Astrocyte of the spinal cord (primary cell): Measurements from ENCODE around the gene FCHO2.
"Not testable (repeated sequence)": the region's sequence is repeated elsewhere in the genome, so short reads cannot be mapped to it uniquely, and the experiment has no call there.

Experiments used
- DNase-seq: peaks from one replicate; pipeline ENCODE4 v3.0.0; 2011; ENCODE audit warnings: low read depth, low spot score
- H3K4me3 ChIP-seq: 2 replicates; pipeline ENCODE4 v1.5.1; 2011; ENCODE audit warnings: low read depth, mild to moderate bottlenecking, low read length, moderate library complexity
- in situ Hi-C: cut with HindIII; loops from 2 replicates; pipeline ENCODE4 v1.10.0; 2017; ENCODE audit warnings: low sequenced_read_pairs
- TF ChIP-seq, protein P1 (sequence below): IDR thresholded peaks from 2 replicates; pipeline ENCODE4 v1.5.1; 2012; ENCODE audit warnings: low read depth, mild to moderate bottlenecking, low read length, inconsistent platforms

The FCHO2 gene

DNA sequence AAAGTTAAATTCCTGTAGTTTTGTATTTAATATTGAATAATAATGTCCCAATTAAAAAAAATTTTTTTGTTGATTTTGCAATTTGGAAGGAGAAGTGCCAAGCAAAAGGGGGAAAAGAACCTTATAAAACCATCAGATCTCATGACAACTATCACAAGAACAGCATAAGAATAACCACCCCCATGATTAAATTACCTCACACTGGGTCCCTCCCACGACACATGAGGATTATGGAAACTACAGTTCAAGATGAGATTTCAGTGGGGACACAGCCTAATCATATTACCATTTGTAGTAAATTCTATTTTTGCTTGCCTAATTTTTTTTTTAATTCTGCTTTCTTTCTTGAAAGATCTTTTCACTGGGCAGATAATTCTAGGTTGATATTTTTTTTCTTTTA, 33.4 kb upstream of the FCHO2 start:
- H3K4me3 ChIP-seq, result no peak overlapping the region
- DNase-seq, result no peak
- in situ Hi-C loops, result no loop called here
- TF ChIP-seq, protein P1, sequence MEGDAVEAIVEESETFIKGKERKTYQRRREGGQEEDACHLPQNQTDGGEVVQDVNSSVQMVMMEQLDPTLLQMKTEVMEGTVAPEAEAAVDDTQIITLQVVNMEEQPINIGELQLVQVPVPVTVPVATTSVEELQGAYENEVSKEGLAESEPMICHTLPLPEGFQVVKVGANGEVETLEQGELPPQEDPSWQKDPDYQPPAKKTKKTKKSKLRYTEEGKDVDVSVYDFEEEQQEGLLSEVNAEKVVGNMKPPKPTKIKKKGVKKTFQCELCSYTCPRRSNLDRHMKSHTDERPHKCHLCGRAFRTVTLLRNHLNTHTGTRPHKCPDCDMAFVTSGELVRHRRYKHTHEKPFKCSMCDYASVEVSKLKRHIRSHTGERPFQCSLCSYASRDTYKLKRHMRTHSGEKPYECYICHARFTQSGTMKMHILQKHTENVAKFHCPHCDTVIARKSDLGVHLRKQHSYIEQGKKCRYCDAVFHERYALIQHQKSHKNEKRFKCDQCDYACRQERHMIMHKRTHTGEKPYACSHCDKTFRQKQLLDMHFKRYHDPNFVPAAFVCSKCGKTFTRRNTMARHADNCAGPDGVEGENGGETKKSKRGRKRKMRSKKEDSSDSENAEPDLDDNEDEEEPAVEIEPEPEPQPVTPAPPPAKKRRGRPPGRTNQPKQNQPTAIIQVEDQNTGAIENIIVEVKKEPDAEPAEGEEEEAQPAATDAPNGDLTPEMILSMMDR, result no peak

DNA sequence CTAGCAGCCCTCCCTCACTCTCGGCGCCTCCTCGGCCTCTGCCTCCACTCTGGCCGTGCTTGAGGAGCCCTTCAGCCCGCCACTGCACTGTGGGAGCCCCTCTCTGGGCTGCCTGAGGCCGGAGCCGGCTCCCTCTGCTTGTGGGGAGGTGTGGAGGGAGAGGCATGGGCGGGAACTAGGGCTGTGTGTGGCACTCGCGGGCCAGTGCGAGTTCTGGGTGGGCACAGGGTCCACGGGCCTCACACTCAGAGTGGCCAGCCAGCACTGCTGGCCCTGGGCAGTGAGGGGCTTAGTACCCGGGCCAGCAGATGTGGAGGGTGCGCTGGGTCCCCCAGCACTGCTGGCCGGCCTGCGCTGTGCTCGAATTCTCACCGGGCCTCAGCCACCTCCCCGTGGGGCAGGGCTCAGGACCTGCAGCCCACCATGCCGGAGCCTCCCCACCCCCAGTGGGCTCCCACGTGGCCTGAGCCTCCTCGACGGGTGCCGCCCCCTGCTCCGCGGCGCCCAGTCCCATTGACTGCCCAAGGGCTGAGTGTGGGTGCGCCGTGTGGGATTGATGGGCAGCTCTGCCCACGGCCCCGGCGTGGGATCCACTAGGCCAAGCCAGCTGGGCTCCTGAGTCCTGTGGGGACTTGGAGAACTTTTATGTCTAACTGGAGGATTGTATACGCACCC, 30.4 kb upstream of the FCHO2 start:
- no peak overlapping the region for H3K4me3 ChIP-seq
- no peak for DNase-seq
- TF ChIP-seq, protein P1, result no peak
- in situ Hi-C loops, result no loop called here

DNA sequence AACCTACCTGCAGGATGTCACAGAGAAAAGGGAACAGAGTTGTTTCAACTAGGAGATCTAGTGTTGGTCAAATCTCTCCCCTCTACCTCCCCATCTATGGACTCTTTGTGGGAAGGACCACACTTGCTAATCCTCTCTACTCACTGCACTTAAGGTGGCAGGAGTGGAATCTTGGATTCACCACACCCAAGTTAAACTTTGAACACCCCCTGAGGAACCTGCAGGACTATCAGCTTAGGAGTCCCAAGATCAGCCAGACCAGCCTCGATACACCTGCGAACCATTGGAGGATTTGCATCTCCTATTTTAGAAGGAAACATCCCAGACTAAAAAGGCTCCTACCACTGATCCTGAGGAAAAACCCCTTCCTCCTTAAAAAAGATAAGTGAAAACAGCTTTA, 23.2 kb upstream of the FCHO2 start:
- H3K4me3 ChIP-seq, in situ Hi-C loops, DNase-seq: not testable (repeated sequence)

DNA sequence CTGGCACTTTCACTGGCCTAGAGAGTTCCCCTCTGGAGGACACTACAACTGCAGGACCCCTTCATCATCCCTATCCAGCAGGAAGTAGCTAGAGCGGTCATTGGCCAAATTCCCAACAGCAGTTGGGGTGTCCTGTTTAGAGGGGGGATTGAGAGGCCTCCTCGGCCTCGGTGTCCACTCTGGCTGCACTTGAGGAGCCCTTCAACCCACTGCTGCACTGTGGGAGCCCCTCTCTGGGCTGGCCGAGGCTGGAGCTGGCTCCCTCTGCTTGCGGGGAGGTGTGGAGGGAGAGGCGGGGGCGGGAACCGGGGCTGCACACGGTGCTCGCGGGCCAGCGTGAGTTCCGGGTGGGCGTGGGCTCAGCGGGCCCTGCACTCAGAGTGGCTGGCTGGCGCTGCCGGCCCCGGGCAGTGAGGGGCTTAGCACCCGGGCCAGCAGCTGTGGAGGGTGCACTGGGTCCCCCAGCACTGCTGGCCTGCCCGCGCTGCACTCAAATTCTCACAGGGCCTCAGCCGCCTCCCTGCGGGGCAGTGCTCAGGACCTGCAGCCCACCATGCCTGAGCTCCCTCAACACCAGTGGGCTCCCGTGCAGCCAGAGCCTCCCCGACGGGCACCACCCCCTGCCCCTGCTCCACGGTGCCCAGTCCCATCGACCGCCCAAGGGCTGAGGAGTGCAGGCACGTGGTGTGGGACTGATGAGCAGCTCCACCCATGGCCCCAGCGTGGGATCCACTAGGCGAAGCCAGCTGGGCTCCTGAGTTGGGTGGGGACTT, 20.7 kb upstream of the FCHO2 start:
- DNase-seq, in situ Hi-C loops, H3K4me3 ChIP-seq: not testable (repeated sequence)

DNA sequence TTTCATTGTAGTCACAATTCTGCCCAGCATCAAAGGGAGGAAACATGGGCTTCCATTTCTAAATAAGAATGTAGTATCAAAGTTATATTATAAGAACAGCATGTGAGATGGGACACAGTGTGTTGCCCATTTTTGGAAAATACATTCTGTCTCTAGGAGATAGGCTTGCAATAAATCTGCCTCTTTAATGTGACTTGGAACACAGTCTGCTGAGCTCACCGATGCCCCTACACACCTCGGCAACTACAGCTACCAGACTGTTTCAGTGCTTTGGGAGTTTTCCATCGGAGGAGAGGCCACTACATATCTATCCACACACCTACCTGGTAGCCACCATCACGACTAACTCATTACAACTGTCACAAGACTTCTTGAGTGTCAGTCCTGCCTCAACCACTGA, 18.9 kb upstream of the FCHO2 start:
- TF ChIP-seq, protein P1, result no peak
- in situ Hi-C loops, result no loop called here
- no peak for DNase-seq

DNA sequence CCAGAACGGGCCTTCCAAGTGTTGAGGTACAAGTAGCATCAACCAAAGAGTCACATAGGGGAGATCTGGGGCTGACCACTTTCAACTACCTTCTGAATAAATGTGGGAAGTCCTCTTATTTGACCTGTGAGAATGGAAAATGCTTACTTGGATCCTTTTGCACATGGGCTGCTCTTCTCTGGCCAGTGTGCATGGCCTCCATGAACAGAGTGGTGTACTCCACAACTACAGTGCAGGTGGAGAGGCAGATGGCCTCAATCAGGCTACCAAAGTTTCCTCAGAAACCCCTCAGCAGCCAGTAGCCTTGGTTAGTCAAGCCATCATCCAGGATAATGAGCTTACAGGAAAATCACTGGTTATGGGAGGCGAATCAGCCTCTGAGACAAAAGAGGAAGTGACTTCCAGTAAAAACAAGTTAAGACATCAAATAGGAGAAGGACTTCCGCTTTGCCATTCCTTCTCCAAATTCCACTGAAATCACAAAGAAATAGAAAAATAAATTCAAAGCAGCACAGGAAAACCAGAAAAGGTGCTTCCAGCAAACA, 18.3 kb upstream of the FCHO2 start:
- in situ Hi-C loops, result no loop called here
- no peak overlapping the region for H3K4me3 ChIP-seq
- TF ChIP-seq, protein P1, result no peak
- DNase-seq, result no peak

More for the DNA sequence above, 18.9 kb upstream of the FCHO2 start:
- H3K4me3 ChIP-seq, result no peak overlapping the region

DNA sequence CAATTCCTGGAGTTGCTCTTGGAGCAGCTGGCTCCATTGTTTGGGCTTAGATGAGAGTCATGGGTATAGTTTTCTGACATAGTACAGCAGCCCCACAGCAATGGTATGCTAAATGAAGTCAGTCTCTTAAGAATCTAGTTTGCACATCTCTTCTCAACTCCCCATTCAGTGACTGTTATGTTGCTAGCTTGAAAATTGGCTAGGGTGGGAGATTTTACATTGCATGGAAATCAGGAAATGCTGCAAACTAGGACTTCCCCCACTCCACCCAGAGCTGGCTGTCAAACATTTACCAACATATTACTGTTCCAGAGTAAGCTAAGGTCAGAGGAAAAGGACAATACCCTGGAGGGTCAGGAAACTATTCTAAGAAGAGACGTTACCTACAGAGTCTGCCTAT, 17.6 kb upstream of the FCHO2 start:
- DNase-seq, result no peak
- TF ChIP-seq, protein P1, result no peak
- no peak overlapping the region for H3K4me3 ChIP-seq
- in situ Hi-C loops, result no loop called here
